Effector memory CD4-positive, alpha-beta T cell (primary cell): Measurements from ENCODE around the gene NANP.
"Not testable (repeated sequence)": the region's sequence is repeated elsewhere in the genome, so short reads cannot be mapped to it uniquely, and the experiment has no call there.

Source experiments
- DNase-seq, 3 donors: peaks; one replicate each; pipeline ENCODE4 v3.0.0-alpha.2; 2020
- H3K27ac ChIP-seq: 2 replicates; pipeline ENCODE4 v1.7.0; 2013; ENCODE audit warnings: mild to moderate bottlenecking, low read length, moderate library complexity; ENCODE audit not compliant: insufficient read depth, poor library complexity, severe bottlenecking
- H3K27me3 ChIP-seq: replicated peaks from 2 replicates; pipeline ENCODE4 v1.7.0; 2013; ENCODE audit warnings: mild to moderate bottlenecking, low read length; ENCODE audit not compliant: insufficient read depth, control insufficient read depth, poor library complexity, severe bottlenecking
- H3K36me3 ChIP-seq: 2 replicates; pipeline ENCODE4 v1.7.0; 2013; ENCODE audit warnings: mild to moderate bottlenecking, low read length, moderate library complexity; ENCODE audit not compliant: control insufficient read depth, insufficient read depth
- H3K4me1 ChIP-seq: 2 replicates; pipeline ENCODE4 v1.7.0; 2013; ENCODE audit warnings: low read length, mild to moderate bottlenecking; ENCODE audit not compliant: control insufficient read depth, insufficient read depth, poor library complexity, severe bottlenecking
- H3K4me3 ChIP-seq: 2 replicates; pipeline ENCODE4 v1.7.0; 2013; ENCODE audit warnings: low read length, low read depth, mild to moderate bottlenecking; ENCODE audit not compliant: insufficient read depth, poor library complexity, severe bottlenecking
- H3K9me3 ChIP-seq: 2 replicates; pipeline ENCODE4 v1.7.0; 2013; ENCODE audit warnings: mild to moderate bottlenecking, low read length, moderate library complexity; ENCODE audit not compliant: control insufficient read depth

The NANP gene

GRCh38 chr20:25632940-25633790 is 9.4 kb upstream of the NANP start:
- DNase-seq = no peak
- H3K27ac ChIP-seq = no peak overlapping the region
- H3K27me3 ChIP-seq = no peaks in the 10 kb centered on the region
- no peaks in the 10 kb centered on the region for H3K9me3 ChIP-seq
- no peak overlapping the region for H3K4me3 ChIP-seq
- peaks cover 7% of the 10 kb centered on the region for H3K36me3 ChIP-seq
- no peaks in the 10 kb centered on the region for H3K4me1 ChIP-seq

- H3K9me3 ChIP-seq, H3K27ac ChIP-seq, H3K4me1 ChIP-seq, H3K27me3 ChIP-seq, DNase-seq, H3K36me3 ChIP-seq, H3K4me3 ChIP-seq: not testable (repeated sequence)
These were observed 6.8 kb upstream of the NANP start for GRCh38 chr20:25630615-25631014.

GRCh38 chr20:25629816-25630499 is 6.1 kb upstream of the NANP start:
- Histone ChIP-seq H3K36me3 (peaks cover 2% of the 10 kb centered on the region), H3K9me3 (no peaks in the 10 kb centered on the region), H3K4me1 (no peaks in the 10 kb centered on the region), H3K27ac (no peak overlapping the region), H3K27me3 (no peaks in the 10 kb centered on the region), H3K4me3 (no peak overlapping the region)
- no peak for DNase-seq

GRCh38 chr20:25626779-25627178 is 3.0 kb upstream of the NANP start:
- H3K4me1 ChIP-seq = peaks cover 10% of the 10 kb centered on the region
- DNase-seq = no peak
- no peak overlapping the region for H3K27ac ChIP-seq
- no peak overlapping the region for H3K4me3 ChIP-seq
- H3K9me3 ChIP-seq = no peaks in the 10 kb centered on the region
- H3K27me3 ChIP-seq = no peaks in the 10 kb centered on the region
- H3K36me3 ChIP-seq = no peaks in the 10 kb centered on the region

GRCh38 chr20:25624500-25624939 is 706 bp upstream of the NANP start:
- Histone ChIP-seq H3K27me3 (no peaks in the 10 kb centered on the region), H3K4me3 (peak overlapping the region; percentile 96), H3K27ac (no peak overlapping the region), H3K9me3 (no peaks in the 10 kb centered on the region), H3K36me3 (no peaks in the 10 kb centered on the region), H3K4me1 (peaks cover 10% of the 10 kb centered on the region)
- no peak for DNase-seq

- Histone ChIP-seq H3K27ac (peak overlapping the region; percentile 46), H3K27me3 (no peaks in the 10 kb centered on the region), H3K4me3 (peak overlapping the region; percentile 96), H3K36me3 (no peaks in the 10 kb centered on the region), H3K4me1 (peaks cover 10% of the 10 kb centered on the region), H3K9me3 (no peaks in the 10 kb centered on the region)
- peak in 2 of 3 donors; percentile 3 for DNase-seq
These were observed 534 bp downstream of the NANP start for GRCh38 chr20:25623225-25623735.

GRCh38 chr20:25622450-25623224 is 1.2 kb downstream of the NANP start:
- no peaks in the 10 kb centered on the region for H3K9me3 ChIP-seq
- H3K27me3 ChIP-seq = no peaks in the 10 kb centered on the region
- peaks cover 10% of the 10 kb centered on the region for H3K4me1 ChIP-seq
- no peaks in the 10 kb centered on the region for H3K36me3 ChIP-seq
- DNase-seq = no peak
- no peak overlapping the region for H3K27ac ChIP-seq
- H3K4me3 ChIP-seq = peak overlapping the region; percentile 96

GRCh38 chr20:25622049-25622448 is 1.8 kb downstream of the NANP start:
- no peaks in the 10 kb centered on the region for H3K9me3 ChIP-seq
- no peak overlapping the region for H3K27ac ChIP-seq
- H3K4me3 ChIP-seq = no peak overlapping the region
- peaks cover 10% of the 10 kb centered on the region for H3K4me1 ChIP-seq
- DNase-seq = no peak
- H3K36me3 ChIP-seq = no peaks in the 10 kb centered on the region
- H3K27me3 ChIP-seq = no peaks in the 10 kb centered on the region

GRCh38 chr20:25619514-25619913 is 4.3 kb downstream of the NANP start:
- Histone ChIP-seq H3K27ac (no peak overlapping the region), H3K36me3 (no peaks in the 10 kb centered on the region), H3K9me3 (no peaks in the 10 kb centered on the region), H3K27me3 (no peaks in the 10 kb centered on the region), H3K4me1 (peaks cover 10% of the 10 kb centered on the region), H3K4me3 (no peak overlapping the region)
- DNase-seq = no peak
